Activated CD8-positive, alpha-beta memory T cell treated with anti-CD3 and anti-CD28 coated beads, Interleukin-2, amount 50 U/mL, for 48 hours (primary cell): Measurements from ENCODE around the gene FXN.
"Not testable (repeated sequence)": the region's sequence is repeated elsewhere in the genome, so short reads cannot be mapped to it uniquely, and the experiment has no call there.

ENCODE experiments used
- DNase-seq: peaks from one replicate; pipeline ENCODE4 v3.0.0-alpha.2; 2020

The FXN gene

DNA sequence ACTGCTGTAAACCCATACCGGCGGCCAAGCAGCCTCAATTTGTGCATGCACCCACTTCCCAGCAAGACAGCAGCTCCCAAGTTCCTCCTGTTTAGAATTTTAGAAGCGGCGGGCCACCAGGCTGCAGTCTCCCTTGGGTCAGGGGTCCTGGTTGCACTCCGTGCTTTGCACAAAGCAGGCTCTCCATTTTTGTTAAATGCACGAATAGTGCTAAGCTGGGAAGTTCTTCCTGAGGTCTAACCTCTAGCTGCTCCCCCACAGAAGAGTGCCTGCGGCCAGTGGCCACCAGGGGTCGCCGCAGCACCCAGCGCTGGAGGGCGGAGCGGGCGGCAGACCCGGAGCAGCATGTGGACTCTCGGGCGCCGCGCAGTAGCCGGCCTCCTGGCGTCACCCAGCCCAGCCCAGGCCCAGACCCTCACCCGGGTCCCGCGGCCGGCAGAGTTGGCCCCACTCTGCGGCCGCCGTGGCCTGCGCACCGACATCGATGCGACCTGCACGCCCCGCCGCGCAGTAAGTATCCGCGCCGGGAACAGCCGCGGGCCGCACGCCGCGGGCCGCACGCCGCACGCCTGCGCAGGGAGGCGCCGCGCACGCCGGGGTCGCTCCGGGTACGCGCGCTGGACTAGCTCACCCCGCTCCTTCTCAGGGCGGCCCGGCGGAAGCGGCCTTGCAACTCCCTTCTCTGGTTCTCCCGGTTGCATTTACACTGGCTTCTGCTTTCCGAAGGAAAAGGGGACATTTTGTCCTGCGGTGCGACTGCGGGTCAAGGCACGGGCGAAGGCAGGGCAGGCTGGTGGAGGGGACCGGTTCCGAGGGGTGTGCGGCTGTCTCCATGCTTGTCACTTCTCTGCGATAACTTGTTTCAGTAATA is at the start of gene FXN:
Gene FXN, plus strand, starts transcription at position 315 of the 871 bp plus-strand sequence. Its CDS starts 31 bp downstream, at position 346.
- DNase-seq: peak; percentile 93

DNA sequence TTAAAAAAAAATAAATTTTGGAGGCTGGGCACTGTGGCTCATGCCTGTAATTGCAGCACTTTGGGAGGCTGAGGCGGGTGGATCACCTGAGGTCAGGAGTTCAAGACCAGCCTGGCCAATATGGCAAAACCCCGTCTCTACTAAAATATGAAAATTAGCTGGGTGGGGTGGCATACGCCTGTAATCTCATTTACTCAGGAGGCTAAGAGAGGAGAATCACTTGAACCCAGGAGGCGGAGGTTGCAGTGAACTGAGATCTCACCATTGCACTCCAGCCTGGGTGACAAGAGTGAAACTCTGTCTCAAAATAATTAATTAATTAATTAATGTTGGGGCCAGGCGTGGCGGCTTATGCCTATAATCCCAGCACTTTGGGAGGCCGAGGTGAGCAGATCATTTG is 48.6 kb upstream of the FXN start:
- not testable (repeated sequence) for DNase-seq

DNA sequence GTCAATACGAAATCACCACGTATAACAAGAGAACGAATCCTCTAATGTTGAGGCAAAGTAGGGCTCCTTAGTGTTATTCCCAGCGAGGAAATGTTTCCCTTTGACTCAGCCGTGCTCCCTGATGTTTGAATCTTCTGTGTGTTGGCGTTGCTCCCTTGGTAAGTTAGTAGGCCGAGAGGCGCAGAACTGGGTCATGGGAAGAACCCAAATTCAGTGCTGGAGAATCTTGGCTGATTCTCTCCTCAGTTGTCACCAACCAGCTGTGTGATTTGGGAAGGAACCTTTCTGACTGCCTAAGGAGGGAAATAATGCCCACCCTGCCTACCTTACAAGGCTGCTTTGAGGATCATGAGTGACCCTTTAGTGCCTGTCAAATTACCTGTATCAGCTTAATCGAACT is 44.1 kb upstream of the FXN start:
- no peak for DNase-seq

DNA sequence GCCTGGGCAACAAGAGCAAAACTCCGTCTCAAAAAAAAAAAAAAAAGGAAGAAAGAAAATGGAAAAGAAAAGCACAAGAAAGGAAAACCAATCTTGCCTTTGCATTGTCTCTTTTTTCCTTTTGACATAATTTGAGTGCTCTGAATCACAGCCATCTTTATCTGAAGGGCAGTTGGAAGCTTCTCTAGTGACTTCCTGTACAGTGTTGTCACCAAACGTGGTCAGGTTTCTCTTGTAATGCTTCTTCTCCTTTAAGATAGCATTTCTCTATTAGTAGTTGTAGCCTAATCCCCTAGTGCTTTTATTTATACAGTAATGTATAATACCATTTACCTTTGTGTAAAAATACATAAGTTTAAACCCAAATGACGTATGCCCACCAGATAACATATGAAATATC is 39.8 kb upstream of the FXN start:
- DNase-seq: no peak

DNA sequence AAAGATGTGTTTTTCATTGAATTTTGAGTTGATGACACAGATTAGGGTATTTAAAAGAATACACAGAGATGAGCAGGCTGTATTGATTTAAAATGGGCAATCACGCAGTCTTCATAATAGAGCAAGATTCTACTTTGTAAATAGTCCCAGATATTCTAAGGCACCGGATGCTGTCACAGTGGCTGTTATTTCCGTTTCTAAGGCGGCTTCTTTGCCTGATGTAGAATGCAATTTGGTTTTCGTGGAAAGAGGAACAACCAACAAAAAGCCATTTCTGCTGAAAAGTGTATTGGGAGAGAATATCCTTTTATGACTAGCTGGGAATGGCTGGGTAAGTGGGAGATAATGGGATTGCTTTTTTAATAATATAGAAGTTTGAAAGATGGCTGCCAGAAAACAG is 39.1 kb upstream of the FXN start:
- no peak for DNase-seq

DNA sequence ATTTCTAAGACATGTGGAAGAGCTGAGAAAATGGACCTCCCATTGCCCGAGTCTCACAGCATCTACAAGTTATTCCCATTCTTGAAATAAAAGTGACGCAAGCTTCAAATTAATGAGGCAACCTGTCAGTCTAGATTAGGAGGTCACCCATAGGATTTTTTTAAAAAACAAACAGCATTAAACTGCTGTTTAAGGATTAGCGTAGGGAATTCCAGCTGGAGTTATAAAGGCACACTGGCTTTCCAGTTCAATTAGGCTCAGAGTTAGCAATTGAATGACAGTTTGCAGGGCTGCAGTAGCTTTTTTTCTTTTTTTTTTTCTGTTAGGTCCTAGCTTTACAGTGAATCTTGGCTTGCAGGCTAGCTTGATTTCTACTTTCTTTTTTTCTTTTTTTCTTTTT is 37.9 kb upstream of the FXN start:
- DNase-seq: no peak

DNA sequence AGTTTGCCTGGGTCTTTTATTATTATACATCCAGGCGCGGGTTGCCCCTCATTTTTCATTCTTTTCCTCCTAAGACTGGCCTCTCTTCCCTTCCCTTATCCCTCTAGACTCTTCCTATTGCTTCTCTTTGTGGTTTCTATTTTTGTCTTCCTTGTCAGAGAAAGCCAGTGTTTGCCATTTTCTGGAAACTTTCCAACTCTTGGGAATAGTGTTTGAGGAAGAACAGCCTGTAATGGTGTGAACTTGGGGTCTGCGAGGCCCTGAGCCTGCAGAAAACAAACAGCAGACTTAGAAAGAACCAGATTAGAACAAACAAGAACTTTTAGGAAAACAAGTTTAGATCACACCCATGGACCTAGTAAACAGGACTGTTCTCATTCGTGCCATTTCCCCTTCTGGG is 37.2 kb upstream of the FXN start:
- DNase-seq: no peak

DNA sequence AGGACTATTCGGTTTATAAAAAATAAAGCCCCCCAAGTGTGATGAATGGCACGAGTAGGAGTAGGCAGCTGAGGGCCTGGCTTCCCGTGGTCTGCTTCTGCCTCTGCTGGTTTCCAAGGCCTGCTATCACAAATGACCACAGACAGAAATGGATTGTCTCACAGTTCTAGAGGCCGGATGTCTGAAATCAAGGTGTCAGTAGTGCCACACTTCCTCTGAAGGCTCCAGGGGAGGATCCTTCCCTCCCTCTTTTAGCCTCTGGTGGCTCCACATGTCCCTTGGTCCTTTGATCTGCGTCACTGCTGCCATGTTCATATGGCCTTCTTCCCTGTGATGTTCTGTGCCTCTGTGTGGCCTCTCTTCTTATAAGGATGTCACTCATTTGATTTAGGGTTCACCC is 36.7 kb upstream of the FXN start:
- DNase-seq: no peak

DNA sequence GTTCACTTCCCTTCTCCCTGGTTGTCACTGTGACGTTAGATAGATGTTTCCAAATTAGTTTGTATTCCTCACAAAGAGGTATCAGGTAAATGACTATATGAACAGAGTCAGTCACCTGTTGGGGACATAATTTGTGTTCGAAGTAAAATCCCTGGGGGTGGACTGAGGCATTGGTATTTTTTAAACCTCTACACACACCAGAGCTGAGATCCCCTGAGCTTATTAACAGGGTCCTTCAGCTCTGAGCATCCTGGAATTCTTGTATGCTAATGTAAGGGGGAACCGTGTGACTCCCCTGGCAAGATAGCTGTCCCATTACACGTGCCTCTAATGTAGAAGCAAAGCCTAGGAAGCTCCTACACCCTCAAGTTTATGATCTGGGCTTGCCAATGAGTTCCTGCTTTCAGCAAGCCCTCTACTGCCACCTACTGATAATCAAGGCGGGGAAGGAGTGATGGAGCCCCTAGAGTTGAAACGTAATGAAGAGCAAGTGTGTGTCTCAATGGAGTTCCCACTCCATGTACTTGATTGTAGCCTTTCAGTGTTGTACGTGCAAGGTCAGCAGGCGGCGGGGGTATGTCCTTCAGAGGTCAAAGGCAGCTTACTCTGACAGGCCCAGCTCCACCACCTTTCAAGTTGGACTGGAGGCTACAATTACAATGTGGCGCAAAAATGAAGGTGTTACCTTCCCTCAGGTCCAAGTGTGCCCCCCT is 36.0 kb upstream of the FXN start:
- DNase-seq: peak; percentile 58

DNA sequence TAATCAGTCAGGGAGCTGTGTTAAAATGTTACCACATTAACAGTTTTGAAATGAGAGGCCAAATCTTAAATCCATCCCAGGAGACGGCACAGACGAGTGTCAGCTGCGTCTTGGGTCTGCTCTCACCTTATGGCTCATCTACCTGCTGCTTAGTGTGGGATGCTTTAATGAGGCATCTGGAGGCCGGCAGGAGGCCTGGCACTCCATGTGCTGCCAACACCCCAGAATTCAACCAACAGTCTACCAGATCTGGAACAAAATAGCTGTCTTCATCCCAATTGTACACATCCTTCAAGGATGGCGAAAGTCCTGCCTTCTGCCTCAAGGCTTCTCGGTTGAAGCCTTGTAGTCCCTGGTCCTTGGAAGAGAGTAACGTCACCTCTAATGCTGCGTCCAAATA is 33.6 kb upstream of the FXN start:
- DNase-seq: no peak

DNA sequence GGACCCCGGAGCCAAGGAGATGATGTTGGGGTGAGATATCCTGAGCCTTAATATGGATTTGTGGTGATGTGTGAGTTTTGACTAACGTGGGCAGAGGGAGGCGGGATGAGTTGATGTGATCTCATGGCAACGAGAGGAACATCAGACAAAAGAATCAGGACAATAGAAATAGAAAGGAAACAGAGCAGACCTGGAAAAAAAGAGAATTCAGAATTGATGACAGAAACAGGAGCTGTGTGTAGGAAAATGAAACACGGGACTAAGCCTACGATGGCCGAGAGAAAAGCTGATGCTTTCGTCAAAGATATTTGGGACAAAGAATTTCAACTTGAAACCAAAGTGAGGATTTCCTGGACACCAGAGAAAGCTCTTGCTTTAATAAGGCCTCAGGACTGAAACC is 32.5 kb upstream of the FXN start:
- DNase-seq: no peak

DNA sequence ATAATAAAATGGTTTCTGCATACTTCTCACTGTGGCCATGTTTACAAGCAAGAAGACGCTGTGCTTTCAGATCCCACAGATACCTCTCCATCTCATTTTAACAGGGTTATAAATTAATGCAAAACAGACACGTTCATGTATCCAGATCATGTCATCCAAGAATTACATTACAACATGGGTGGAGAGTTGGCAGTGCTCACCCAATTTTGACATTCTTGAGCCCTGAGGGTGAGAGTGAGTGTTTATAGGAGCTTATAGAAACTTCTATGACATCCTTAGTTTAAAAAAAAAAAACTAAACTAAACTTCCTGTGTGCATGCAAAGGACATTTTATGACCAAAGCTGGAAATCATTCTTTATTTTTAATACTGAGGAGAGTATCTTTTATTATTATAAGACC is 30.7 kb upstream of the FXN start:
- DNase-seq: no peak

DNA sequence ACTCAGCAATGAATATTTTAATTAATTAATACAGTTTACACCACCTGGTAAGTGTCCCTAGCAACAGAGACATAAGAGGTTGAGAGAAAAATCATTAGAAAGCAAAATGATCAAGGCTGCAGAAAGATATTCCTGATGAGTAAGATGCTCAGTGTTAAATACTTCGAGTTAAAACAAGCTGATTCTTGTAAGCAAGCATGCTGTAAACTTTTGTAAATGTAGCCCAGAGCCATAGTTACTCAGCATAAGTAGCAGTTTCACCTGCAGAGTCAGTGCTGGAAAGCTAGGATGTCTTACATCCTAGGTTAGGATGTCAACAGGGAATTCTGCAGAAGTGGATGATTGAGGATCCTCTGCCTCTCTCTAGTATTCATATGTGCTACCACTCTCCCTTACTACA is 25.8 kb upstream of the FXN start:
- DNase-seq: no peak

DNA sequence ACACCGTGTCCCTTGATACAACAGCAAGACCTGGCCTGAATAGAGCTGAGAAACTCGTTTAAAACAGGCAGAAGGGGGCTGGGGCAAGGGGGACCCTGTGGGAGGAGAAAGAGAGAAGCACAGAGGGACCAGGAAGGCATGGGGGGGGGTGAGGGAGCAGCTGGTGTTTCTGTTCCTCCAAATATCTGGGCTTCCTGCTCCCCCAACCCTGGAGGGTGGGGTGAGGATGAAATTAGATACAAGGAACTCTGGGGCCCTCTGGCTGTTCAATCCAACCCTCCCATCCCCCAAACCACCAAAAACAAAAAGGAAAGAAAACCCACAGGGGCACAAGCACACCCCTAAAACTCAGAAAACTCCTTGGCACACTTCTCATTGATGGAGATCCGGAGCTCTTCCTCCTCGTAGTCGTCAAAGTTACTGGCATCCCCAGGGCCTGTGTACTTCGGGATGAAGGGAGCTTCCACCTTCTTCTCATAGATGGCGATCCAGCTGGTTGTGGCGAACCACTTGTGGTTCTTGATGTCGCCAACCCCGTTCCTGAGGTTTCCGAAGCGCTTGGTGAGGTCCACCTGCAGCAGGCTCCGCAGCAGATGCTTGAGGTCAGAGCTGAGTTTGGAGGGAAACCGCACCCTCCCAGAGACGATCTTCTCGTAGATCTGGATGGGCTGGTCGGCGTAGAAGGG is 22.7 kb upstream of the FXN start:
- DNase-seq: no peak

DNA sequence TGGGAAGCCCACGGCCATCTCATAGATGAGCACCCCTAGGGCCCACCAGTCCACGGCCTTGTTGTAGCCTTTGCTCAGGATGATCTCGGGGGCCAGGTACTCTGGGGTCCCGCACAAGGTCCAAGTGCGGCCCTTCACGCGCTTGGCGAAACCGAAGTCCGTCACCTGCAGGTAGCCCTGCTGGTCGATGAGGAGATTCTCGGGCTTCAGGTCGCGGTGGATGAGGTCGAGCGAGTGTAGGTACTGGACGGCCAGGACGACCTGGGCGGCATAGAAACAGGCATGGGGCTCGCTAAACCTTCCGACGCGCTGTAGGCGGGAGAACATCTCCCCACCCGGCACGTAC is 22.2 kb upstream of the FXN start:
- no peak for DNase-seq

DNA sequence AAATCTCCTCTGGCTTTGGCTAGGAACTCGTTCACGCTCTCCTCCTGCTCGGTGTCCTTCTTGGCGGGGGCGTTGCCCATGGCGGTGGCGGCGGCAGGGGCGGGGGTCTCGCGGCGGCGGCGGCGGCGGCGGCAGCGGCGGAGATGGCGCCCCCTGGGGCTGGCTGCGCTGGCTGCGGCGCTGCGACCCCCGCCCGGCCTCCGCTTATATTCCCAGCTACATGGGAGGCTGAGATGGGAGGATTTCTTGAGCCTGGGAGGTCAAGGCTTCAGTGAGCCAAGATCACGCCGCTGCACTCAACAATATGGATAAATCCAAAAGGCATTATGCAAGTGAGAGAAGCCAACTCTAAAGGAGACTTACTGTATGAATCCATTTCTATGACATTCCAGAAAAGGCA is 21.5 kb upstream of the FXN start, which contains the start of gene PRKACG:
Gene PRKACG, minus strand, starts transcription at position 101 of the 400 bp plus-strand sequence. Its CDS starts 21 bp downstream, at position 80.
- DNase-seq: no peak

DNA sequence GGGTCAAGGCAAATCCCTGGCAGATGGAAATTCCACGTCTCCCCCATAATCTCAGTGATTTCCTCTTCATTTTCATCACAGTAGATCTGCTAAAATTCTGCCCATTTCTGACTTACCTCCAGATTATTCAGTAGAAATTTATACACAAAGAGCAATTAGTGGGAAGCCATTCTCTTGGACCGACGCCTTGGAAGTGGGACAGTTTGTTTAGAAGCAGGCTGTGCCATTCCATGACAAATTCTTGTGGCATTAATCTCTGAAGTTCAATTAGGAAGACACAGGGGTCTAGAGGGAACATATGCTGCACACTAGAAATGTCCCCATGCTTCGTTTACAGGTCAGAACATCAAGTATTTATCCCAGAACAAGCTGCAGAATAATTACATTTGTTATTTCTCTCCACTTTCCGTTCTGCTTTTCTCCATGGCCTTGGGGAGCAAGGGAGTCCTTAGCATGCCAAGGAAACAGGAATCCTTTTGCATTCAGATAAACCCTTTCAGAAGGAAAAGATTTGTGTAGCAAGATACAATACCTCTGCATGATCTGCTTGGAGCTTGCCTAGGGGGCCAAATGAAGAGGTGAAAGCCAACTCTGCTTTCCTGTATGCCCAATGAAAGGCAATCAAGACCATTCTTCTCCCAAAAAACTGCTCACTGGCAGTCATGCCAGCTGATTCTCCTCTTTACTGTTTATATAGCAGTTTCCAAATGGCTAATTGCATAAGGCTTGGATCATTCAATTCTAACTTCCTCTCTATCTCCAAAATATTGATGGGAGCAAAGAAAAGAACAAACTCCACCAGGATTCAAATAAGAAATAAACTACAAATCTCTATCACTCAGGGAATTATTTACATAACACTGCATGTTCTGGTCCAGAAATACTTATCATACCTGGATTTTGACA is 19.1 kb upstream of the FXN start:
- no peak for DNase-seq

DNA sequence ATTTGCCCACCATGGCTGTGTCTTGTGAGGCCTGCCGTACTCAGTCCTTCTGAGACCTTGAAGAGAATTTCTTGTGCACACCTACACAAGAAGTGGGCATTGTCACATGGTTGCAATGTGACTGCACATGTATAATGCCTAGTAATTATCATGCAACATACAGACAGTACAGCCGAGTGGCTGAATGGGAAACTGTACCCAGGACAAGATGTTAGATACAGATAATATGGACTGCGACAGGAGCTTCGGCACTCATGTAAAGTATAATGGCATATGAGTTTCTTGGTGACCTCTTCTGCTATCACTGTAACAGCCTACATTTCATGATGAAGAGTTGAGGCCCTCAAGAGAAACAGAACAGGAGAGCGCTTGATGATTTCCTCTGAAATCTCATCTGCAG is 16.8 kb upstream of the FXN start:
- no peak for DNase-seq

DNA sequence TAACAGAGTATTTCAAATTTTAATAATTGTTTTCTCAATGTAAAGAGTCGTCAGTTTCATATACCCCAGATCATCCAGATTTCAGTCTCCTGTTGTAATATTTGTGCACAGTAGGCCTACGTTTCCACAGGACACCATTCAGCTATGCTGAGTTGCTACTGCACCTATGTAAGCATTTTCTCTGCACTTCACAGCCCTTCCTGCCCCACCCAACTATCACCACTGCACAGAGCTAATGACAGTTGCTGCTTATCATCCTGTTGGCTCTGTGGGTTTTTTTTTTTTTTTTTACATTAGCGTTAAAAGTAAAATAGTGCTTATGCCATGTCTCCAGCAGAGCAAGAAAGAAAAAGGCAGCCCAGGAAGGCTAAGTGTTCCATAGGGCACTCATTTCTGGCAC is 15.7 kb upstream of the FXN start:
- no peak for DNase-seq

DNA sequence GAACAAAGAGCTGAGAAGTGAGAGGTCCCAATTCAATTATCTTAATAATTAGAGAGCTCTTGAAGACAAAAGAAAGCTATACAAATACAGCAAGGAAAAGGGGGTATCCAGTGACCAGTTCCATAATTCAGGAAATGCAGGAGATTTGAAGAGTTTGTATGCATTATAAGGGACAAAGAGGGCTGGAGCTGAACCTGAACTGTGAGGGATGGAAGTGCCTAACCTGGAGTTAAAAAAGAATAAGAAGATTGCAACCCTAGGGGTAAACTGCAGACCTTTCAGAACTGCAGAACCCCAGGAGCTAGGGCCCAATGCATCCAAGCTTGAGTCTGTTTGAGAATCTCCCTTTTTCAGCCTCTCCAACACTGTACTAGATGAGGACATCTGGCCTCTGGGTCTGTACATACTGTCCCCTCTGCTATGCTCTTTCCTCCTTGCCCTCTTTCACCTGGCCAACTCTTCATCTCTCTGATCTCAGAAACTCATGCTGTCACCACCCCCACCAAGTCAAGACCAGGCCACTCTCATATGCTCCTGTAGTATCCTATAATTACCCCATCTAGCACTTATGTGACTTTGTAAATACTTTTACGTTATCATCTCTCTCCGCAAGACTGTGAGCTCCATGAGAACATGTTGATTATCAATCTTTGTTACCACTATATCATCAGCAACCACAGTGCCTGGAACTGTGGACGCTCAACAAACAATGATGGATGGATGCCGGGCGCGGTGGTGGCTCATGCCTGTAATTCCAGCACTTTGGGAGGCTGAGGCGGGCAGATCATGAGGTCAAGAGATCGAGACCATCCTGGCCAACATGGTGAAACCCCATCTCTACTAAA is 15.0 kb upstream of the FXN start:
- no peak for DNase-seq

DNA sequence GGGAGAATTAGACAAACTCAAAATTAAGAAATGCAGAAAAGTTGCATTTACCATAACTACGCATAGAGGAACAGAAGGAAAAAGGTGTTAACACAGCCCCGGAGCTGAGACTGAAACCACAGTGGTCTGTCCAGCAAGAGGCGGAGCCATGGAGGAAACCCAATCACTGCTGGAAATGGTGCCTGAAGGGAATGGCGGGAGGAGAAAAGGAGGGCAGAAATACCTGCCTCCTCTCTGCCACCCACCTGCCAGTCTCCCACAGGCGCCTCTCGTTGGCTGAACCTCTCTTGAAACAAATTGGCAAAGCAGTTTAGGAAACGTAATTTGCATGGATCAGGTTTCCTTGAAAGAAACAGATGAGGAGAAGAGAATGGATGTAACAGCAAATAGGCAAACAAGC is 11.9 kb upstream of the FXN start:
- DNase-seq: no peak
